NOMO-1 (cell line): Measurements from ENCODE around the gene ABLIM3.
A peak's percentile ranks its signal among the peaks of the same experiment; 100 is the strongest.

ENCODE experiments used
- DNase-seq, 2 experiments: peaks; one replicate each; lab custom pipeline; 2025; ENCODE audit not compliant: unreplicated experiment in 2 of 2; lab: John Stamatoyannopoulos, UW

The ABLIM3 gene

GRCh38 chr5:149215478-149216090 is 74.3 kb downstream of the ABLIM3 start:
- DNase-seq = peak; percentile 16 to 25

- DNase-seq = peak in 1 of 2 experiments; percentile 28
These were observed 75.2 kb downstream of the ABLIM3 start for GRCh38 chr5:149216496-149216895.

GRCh38 chr5:149217096-149217802 is 76.0 kb downstream of the ABLIM3 start:
- no peak for DNase-seq

- no peak for DNase-seq
These were observed 76.5 kb downstream of the ABLIM3 start for GRCh38 chr5:149217803-149218155.

- DNase-seq = no peak
These were observed 78.3 kb downstream of the ABLIM3 start for GRCh38 chr5:149219584-149219983.

- no peak for DNase-seq
These were observed 79.5 kb downstream of the ABLIM3 start for GRCh38 chr5:149220750-149221149.

GRCh38 chr5:149221326-149221725 is 80.0 kb downstream of the ABLIM3 start:
- no peak for DNase-seq

- no peak for DNase-seq
These were observed 80.5 kb downstream of the ABLIM3 start for GRCh38 chr5:149221731-149222342.

GRCh38 chr5:149223081-149223848 is 82.0 kb downstream of the ABLIM3 start:
- peak; percentile 60 to 84 for DNase-seq

GRCh38 chr5:149224282-149224681 is 83.0 kb downstream of the ABLIM3 start:
- DNase-seq = no peak

GRCh38 chr5:149227168-149227826 is 86.0 kb downstream of the ABLIM3 start:
- DNase-seq = no peak

- peak; percentile 15 to 52 for DNase-seq
These were observed 87.5 kb downstream of the ABLIM3 start for GRCh38 chr5:149228618-149229297.

GRCh38 chr5:149229298-149229937 is 88.1 kb downstream of the ABLIM3 start:
- no peak for DNase-seq

- DNase-seq = no peak
These were observed 94.5 kb downstream of the ABLIM3 start for GRCh38 chr5:149235841-149236240.

- no peak for DNase-seq
These were observed 96.4 kb downstream of the ABLIM3 start for GRCh38 chr5:149237662-149238061.

- DNase-seq = no peak
These were observed 97.2 kb downstream of the ABLIM3 start for GRCh38 chr5:149238540-149238939.

GRCh38 chr5:149239917-149240316 is 98.6 kb downstream of the ABLIM3 start:
- DNase-seq = no peak

- no peak for DNase-seq
These were observed 99.2 kb downstream of the ABLIM3 start for GRCh38 chr5:149240354-149240998.

GRCh38 chr5:149242339-149242738 is 101.0 kb downstream of the ABLIM3 start:
- DNase-seq = no peak
